Upper lobe of left lung (tissue), 4 donors: ENCODE measurements around the gene ALG2.

Experiments
- CTCF ChIP-seq, 6 experiments: fragments of 450-650 bp in 4 of 6; fragments of 200-600 bp in 2 of 6; sonication (generic) in 2 of 6; IDR thresholded peaks; one replicate each; pipeline ENCODE4 v1.5.1; 2016 to 2019; ENCODE audit warnings: antibody characterized with exemption in 6 of 6
- EP300 ChIP-seq, 4 donors: sonication (generic); formaldehyde crosslinking; IDR thresholded peaks; one replicate each; pipeline ENCODE4 v1.5.1; 2017; ENCODE audit warnings: antibody characterized with exemption in 4 of 4, control low read depth in 2 of 4
- POLR2A ChIP-seq, 4 donors: fragments of 450-650 bp; IDR thresholded peaks; one replicate each; pipeline ENCODE4 v1.5.1; 2016 to 2017; ENCODE audit warnings: antibody characterized with exemption in 4 of 4, mild to moderate bottlenecking in 2 of 4
- POLR2AphosphoS5 ChIP-seq, 2 donors: sonication (generic); formaldehyde crosslinking; IDR thresholded peaks; one replicate each; pipeline ENCODE4 v1.5.1; 2017; ENCODE audit warnings: antibody characterized with exemption in 2 of 2

- TF ChIP-seq CTCF (IDR thresholded peaks at IDR 0.05) (no peak), POLR2A (IDR thresholded peaks at IDR 0.05) (no peak), EP300 (IDR thresholded peaks at IDR 0.05) (no peak), POLR2AphosphoS5 (IDR thresholded peaks at IDR 0.05) (no peak)
Measured at GRCh38 chr9:99257723-99258389, 36.1 kb upstream of the ALG2 start.
